DOHH2 (cell line): Measurements from ENCODE around the gene NAALADL2.

Experiments
- H3F3A ChIP-seq: fragments of 200-600 bp; sonication (generic), shearing (Covaris generic); 2 replicates; pipeline ENCODE4 v1.6.0; 2016; ENCODE audit warnings: antibody characterized with exemption, mild to moderate bottlenecking; ENCODE audit not compliant: control insufficient read depth, insufficient read depth
- H3K27ac ChIP-seq: fragments of 200-600 bp; sonication (generic); 2 replicates; pipeline ENCODE4 v1.5.1; 2014; ENCODE audit warnings: low read depth, mild to moderate bottlenecking, low read length, moderate library complexity
- H3K27me3 ChIP-seq: fragments of 200-600 bp; sonication (generic); 2 replicates; pipeline ENCODE4 v1.6.1; 2014; ENCODE audit warnings: mild to moderate bottlenecking, low read length, mixed read lengths; ENCODE audit not compliant: control insufficient read depth
- H3K36me3 ChIP-seq: fragments of 200-600 bp; sonication (generic); 2 replicates; pipeline ENCODE4 v1.6.1; 2014; ENCODE audit warnings: mild to moderate bottlenecking, low read length, moderate library complexity, mixed read lengths; ENCODE audit not compliant: control insufficient read depth
- H3K4me1 ChIP-seq: fragments of 200-600 bp; sonication (generic); 2 replicates; pipeline ENCODE4 v1.6.1; 2014; ENCODE audit warnings: mild to moderate bottlenecking, low read length, mixed read lengths; ENCODE audit not compliant: control insufficient read depth
- H3K4me2 ChIP-seq: fragments of 200-600 bp; sonication (generic); 2 replicates; pipeline ENCODE4 v1.6.0; 2014; ENCODE audit warnings: mild to moderate bottlenecking, low read length, moderate library complexity
- H3K4me3 ChIP-seq: fragments of 200-600 bp; sonication (generic); 2 replicates; pipeline ENCODE4 v1.5.1; 2014; ENCODE audit warnings: mild to moderate bottlenecking, low read length, mixed read lengths
- H3K79me2 ChIP-seq: fragments of 200-600 bp; sonication (generic); 2 replicates; pipeline ENCODE4 v1.6.1; 2014; ENCODE audit warnings: mild to moderate bottlenecking, low read length, mixed read lengths; ENCODE audit not compliant: control insufficient read depth
- H3K9me2 ChIP-seq: fragments of 200-600 bp; sonication (generic); replicated peaks from 2 replicates; pipeline ENCODE4 v1.6.1; 2014; ENCODE audit warnings: mild to moderate bottlenecking, low read length, mixed read lengths; ENCODE audit not compliant: control insufficient read depth
- H3K9me3 ChIP-seq: fragments of 200-600 bp; sonication (generic); 2 replicates; pipeline ENCODE4 v1.6.1; 2014; ENCODE audit warnings: antibody characterized with exemption, low read length, mixed read lengths; ENCODE audit not compliant: control insufficient read depth, insufficient read depth
- H4K20me1 ChIP-seq: fragments of 200-600 bp; sonication (generic); 2 replicates; pipeline ENCODE4 v1.6.0; 2014; ENCODE audit warnings: low read depth, mild to moderate bottlenecking, antibody characterized with exemption, low read length, moderate library complexity; ENCODE audit not compliant: control insufficient read depth, insufficient read depth
- EZH2phosphoT487 ChIP-seq: fragments of 200-600 bp; sonication (generic); IDR thresholded peaks from 2 replicates; pipeline ENCODE4 v1.6.1; 2017; ENCODE audit warnings: borderline replicate concordance, mild to moderate bottlenecking, antibody characterized with exemption, low read length, moderate library complexity, mixed read lengths
- TF ChIP-seq, protein P1 (sequence below): fragments of 200-600 bp; sonication (generic); IDR thresholded peaks from one replicate; pipeline ENCODE4 v1.5.1; 2014; ENCODE audit warnings: antibody characterized with exemption, mild to moderate bottlenecking, low read depth, low read length; ENCODE audit not compliant: poor library complexity, severe bottlenecking

Gene NAALADL2

DNA sequence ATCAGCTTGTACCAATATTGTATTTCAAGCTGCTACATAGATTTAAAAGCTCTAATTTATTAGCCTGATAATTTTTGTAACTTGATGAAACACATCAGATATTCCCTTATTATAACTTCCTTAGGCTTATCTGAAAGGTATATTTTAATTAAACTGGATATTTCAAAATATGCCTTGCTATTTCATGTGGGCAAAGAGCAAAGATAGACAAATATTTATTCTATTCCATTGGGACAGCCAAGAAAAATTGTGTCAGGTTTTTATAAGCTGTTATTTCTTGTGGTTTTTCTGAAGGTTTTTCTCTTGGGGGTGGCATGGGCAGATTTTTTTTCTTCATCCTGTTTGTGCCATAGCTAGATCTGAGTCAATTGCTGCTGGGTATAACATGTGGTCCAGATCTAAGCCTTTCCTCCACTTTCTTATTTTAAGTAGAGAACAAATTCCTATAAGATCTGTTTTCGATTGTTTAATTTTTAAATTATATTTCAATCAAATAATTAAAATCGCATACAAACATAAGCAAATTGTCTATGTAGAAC lies 249.5 kb downstream of the NAALADL2 start:
- TF ChIP-seq EZH2phosphoT487, result no peak
- TF ChIP-seq, protein P1, sequence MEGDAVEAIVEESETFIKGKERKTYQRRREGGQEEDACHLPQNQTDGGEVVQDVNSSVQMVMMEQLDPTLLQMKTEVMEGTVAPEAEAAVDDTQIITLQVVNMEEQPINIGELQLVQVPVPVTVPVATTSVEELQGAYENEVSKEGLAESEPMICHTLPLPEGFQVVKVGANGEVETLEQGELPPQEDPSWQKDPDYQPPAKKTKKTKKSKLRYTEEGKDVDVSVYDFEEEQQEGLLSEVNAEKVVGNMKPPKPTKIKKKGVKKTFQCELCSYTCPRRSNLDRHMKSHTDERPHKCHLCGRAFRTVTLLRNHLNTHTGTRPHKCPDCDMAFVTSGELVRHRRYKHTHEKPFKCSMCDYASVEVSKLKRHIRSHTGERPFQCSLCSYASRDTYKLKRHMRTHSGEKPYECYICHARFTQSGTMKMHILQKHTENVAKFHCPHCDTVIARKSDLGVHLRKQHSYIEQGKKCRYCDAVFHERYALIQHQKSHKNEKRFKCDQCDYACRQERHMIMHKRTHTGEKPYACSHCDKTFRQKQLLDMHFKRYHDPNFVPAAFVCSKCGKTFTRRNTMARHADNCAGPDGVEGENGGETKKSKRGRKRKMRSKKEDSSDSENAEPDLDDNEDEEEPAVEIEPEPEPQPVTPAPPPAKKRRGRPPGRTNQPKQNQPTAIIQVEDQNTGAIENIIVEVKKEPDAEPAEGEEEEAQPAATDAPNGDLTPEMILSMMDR, result no peak
- Histone ChIP-seq H3K9me3 (no peaks in the 10 kb centered on the region), H3K27ac (no peak overlapping the region), H3K4me2 (no peak overlapping the region), H3K4me1 (no peaks in the 10 kb centered on the region), H3F3A (no peaks in the 10 kb centered on the region), H3K9me2 (no peaks in the 10 kb centered on the region), H3K36me3 (no peaks in the 10 kb centered on the region), H3K79me2 (no peaks in the 10 kb centered on the region), H4K20me1 (no peaks in the 10 kb centered on the region), H3K27me3 (no peaks in the 10 kb centered on the region), H3K4me3 (no peak overlapping the region)

DNA sequence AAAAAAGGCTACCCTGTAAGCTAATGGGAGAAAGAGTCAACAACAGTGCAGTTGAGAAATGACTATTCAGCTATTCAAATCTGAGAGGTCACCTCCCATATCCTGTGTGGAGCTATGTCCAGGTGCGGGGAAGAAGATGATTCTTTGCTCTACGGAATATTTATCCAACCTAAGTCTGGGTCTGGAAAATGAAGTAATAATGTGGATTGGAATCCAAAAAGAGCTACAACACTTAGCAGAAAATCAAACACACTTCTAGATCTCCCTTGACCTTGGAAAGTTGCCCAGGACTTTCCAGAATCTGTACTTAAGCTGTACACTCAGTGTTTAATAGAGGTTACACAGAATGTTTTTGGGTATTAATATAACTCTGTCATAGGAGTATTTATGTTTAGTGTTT lies 251.9 kb downstream of the NAALADL2 start:
- no peak for TF ChIP-seq EZH2phosphoT487
- TF ChIP-seq, protein P1, result no peak
- H3K27me3 ChIP-seq, result no peaks in the 10 kb centered on the region
- no peaks in the 10 kb centered on the region for H3K9me2 ChIP-seq
- H3K36me3 ChIP-seq, result no peaks in the 10 kb centered on the region
- H3K4me1 ChIP-seq, result no peaks in the 10 kb centered on the region
- H4K20me1 ChIP-seq, result no peaks in the 10 kb centered on the region
- H3K4me2 ChIP-seq, result no peak overlapping the region
- H3K9me3 ChIP-seq, result no peaks in the 10 kb centered on the region
- H3K79me2 ChIP-seq, result no peaks in the 10 kb centered on the region
- no peak overlapping the region for H3K27ac ChIP-seq
- H3F3A ChIP-seq, result no peaks in the 10 kb centered on the region
- H3K4me3 ChIP-seq, result no peak overlapping the region

DNA sequence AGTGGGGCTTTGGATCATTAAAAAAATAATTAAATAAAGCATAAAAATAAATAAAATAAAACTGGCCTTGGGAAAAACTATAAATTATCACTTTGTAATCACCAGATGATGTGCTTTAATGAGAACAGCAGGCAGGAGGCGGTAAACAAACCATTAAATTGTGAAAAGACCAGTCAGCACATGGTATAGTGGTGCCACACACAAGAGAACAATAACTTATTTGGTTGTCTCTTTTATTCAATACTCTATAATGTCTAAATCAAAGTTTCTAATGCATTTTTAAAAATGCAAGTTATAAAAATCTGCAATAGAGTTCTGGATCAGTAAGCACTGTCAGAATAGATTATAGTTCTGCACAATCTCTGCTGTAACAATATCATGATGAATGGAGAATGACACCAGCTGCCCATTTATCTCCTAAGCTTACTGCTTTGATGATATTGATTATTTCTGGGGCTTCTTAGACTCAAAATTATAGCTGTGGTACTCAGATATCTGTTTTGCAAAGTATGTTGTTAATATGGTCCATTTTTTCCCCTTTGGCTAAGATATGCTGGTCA lies 259.3 kb downstream of the NAALADL2 start:
- Histone ChIP-seq H3K9me2 (no peaks in the 10 kb centered on the region), H3K4me2 (no peak overlapping the region)
- TF ChIP-seq, protein P1, result no peak
- TF ChIP-seq EZH2phosphoT487, result no peak

More for the DNA sequence above, 259.3 kb downstream of the NAALADL2 start:
- Histone ChIP-seq H3K4me1 (no peaks in the 10 kb centered on the region), H3K4me3 (no peak overlapping the region), H3K27ac (no peak overlapping the region), H3F3A (no peaks in the 10 kb centered on the region), H4K20me1 (no peaks in the 10 kb centered on the region), H3K27me3 (no peaks in the 10 kb centered on the region), H3K79me2 (no peaks in the 10 kb centered on the region), H3K9me3 (no peaks in the 10 kb centered on the region), H3K36me3 (no peaks in the 10 kb centered on the region)
